WTC11 (cell line): Measurements from ENCODE around the gene C20orf96.

Experiments
- CREM ChIP-seq: sonication (generic); formaldehyde crosslinking; IDR thresholded peaks from 2 replicates; pipeline ENCODE4 v1.8.1; 2022; ENCODE audit warnings: mild to moderate bottlenecking, missing genetic modification reagents, moderate library complexity
- CTCF ChIP-seq: fragments of 200-600 bp; IDR thresholded peaks from 2 replicates; pipeline ENCODE4 v1.8.0; 2022; ENCODE audit warnings: antibody characterized with exemption
- MAX ChIP-seq: sonication (generic); formaldehyde crosslinking; IDR thresholded peaks from 2 replicates; pipeline ENCODE4 v1.8.0; 2022; ENCODE audit warnings: mild to moderate bottlenecking, missing genetic modification reagents
- USF2 ChIP-seq: sonication (generic); formaldehyde crosslinking; IDR thresholded peaks from 2 replicates; pipeline ENCODE4 v1.8.1; 2023; ENCODE audit warnings: mild to moderate bottlenecking, missing genetic modification reagents, moderate library complexity
- ZNF232 ChIP-seq: sonication (generic); formaldehyde crosslinking; IDR thresholded peaks from 2 replicates; pipeline ENCODE4 v1.8.0; 2022; ENCODE audit warnings: mild to moderate bottlenecking, missing genetic modification reagents
- ZNF263 ChIP-seq: sonication (generic); formaldehyde crosslinking; IDR thresholded peaks from 2 replicates; pipeline ENCODE4 v1.8.1; 2022; ENCODE audit warnings: low read depth, mild to moderate bottlenecking, moderate library complexity, missing genetic modification reagents

DNA sequence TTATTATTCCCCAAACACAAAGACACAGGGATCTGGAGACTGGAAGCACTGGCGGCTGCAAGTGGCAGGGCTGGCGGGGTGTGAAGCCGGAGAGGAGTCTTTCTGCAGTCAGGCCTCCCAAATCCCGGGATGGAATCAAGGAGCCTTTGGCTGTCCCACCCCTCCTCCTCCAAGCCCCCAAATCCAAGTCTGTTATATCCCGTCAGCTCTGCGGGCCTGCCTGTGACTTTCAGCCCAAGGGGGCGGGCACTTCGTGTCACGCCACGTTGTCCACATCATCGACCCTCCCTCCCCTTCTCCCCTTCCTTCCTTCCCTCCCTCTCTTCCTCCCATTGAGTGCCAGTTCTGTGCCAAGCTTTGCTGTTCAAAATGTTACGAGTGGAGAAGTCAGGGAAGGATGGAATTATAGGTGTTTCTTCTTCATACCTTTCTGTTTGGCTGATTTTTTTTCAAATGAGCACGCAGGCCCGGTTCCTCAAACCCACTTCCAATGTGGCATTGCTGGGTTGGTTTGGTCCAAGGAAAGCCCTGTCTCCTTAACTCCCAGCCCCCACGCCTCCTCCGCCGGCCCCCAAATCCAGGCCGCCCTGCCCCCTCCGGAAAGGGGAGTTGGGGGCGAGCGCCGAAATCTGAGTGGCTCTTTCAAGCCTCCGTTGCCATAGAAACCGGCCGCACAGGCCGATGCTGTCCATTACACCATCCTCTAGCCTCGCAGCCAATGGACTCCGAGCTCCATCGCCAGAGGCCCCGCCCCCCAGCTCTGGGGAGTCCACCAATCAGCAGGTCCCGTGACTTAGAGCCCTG, 19.5 kb upstream of the C20orf96 start:
- TF ChIP-seq CREM (CRISPR knock-in tag) (no peak), ZNF263 (CRISPR knock-in tag) (no peak), CTCF (no peak), MAX (CRISPR knock-in tag) (0 out of 2 replicates have a peak, but pooled peaks have one; percentile 32), USF2 (CRISPR knock-in tag) (peak; percentile 65), ZNF232 (CRISPR knock-in tag) (no peak)
